ENCODE results near the gene CFAP141.

Gene CFAP141

DNA sequence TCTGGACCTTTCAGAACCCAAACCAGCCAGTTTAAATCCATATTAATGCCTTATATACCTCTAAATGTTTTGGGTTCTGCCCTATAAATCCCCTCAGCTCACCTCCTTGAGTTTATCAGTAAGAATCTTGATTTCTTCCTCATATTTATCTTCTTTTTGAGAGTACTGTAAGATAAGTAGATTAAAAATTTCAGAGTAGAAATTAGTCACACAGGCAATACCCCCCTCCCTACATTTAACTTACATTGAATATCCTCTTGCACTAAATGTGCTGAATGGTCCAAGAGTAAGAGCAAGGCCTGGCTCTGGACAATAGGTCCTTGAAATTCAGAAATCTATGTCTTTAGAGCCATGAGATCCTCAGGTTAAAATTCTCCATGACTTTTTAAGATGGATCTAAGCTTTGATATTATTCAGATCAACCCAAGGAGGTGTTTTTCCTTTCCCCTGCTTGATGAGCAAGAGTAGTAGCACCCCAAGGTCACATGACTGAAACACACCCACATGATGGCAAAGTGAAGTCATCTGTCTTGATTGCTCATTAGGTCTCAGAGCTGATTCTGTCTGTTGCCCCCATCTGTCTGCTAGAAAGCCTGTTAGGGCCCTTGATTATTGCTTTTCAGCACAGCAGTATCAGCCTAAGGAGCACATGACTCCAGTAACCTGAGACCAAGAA is 35.4 kb downstream of the CFAP141 start:
- FAIRE-seq = peak; percentile 17

DNA sequence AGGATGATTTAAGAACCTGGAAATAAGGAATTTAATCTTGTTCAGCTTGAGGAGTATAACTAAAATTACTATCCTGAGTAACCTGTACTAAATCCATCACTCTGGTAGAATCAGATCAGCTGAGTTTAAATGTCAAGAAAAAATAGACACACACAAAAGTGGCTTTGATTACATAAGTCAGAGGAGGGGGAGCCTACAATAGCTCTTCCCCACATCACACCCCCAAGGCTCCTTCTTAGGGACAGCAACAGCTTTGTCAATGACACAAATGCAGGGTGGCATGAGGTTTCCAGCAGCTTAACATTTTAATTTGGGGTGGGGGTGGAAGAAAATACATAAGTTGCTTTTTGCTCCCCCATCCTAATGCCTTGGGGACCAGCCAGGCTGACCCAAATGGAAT is 38.7 kb downstream of the CFAP141 start:
- FAIRE-seq = no peak

DNA sequence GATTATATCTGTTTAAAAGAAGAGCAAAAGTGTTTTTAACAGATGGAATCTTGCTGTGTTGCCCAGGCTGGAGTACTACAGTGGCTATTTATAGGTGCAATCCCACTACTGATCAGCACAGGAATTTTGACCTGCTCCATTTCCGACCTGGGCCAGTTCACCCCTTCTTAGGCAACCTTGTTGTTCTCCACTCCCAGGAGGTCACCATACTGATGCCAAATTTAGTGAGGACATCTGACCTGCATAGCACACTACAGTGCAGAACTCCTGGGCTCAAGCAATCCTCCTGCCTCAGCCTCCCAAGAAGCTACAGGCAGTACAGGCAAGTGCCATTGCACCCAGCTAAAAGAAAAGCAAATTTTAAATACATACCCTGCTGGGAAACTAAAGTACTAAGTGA is 39.9 kb downstream of the CFAP141 start:
- no peak for FAIRE-seq

DNA sequence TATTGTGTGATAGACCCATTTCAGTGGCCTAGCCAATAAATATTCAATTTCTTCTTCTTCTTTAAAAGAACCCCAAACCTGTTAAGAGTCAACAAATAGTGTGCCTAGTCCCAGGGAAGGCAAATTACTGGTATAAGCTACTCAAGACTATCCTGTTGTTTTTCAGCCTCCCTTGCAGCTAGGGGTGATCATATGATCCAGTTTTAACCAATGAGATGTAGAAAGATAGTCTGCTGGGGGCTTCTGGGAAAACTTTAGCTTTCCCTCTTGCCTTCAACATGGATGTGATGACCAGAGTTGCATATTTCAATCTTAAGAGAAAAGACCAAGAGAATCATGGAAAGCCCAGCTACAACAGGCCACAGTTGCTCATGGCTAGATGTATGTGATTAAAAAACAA is 46.6 kb downstream of the CFAP141 start:
- no peak for FAIRE-seq

DNA sequence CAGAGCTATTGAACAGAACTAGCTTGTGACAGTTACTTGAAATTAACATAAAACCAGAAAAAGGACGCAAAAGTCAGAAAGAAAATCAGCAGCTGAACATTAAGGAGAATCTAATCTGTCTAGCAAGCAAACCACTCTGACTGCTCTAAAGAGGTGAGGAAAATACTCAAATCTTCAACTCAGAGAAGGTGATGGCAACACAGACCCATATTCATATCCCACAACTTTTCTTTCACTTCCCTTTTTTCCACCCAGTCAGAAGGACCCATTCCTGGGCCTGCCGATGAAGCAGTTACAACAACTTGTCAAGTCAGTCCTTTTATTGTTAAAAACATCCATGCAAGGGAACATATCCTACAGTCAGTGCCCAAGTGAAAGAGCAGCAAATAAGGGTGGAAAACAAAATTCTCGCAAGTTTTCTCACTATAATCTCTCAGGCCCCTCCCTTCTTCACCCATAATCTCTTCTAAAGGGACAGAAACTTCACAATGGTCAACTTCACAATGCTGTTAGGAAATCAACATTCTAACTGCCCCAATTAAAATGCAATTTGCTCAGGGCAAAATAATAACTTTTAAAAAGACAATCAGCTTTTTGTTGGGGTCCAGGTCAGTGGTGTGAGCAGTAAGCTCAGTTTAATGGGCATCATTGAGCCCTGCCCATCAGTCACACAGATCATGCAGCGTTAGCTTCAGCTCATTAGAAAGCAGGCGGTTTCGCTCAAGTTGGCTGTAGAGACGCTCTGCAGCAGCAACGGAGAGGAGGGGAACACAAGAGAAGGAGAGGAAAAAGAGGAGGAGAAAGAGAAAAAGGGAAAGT is 47.6 kb downstream of the CFAP141 start:
- no peak for FAIRE-seq

DNA sequence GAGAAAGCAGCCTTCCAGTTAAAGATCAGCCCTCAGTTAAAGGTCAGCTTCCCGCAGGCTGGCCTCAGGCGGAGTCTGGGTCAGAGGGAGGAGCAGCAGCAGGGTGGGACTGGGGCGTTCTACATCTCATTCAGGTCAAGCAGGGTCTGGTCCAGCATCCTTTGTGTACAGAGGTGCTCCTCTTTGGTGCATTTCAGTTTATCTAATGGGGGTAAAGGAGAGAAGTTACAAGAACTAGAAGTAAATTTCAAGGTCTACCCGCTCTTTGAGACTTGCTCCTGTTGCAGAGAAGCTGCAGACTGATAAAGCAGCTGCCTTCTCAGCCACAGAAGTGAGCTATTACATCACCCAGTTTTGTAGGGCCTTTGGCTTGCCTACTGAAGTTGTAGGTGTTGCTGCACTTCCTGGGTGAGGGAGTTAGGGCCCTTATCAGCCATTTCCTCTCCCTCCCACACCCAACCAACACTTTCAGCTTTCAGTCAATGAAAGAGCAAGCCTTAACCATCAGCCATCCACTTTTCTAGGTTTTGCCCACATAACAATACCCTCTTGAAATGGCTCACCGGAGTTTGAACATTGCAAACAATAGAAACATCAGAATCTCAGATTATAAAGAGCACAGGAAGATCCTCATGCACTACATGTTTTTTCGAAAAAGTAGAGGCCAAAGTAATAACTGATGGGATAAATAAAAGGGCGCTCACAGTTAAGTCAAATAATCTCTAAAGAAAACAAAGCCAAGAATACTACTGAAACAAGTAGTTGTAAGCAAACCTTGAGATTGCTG is 48.4 kb downstream of the CFAP141 start:
- no peak for FAIRE-seq

DNA sequence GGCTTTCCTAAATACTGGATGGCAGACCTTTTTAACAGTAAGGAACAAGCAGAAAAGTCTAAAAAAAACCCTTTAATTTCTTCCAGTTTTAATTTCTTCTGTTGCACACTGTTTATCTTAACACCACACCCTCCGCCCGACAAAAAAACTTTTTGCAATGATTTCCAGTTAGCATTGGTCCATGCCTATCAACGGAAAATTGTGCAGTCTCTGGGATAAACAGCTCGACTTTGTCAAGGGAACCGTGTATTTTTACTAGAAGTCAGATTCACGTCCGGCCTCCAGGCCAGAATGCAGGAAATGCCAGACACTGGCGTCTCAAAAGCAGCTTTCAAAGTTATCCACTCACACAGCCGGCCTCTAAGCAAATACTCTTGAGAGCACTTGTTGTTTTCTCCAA is 50.9 kb downstream of the CFAP141 start:
- FAIRE-seq = no peak

DNA sequence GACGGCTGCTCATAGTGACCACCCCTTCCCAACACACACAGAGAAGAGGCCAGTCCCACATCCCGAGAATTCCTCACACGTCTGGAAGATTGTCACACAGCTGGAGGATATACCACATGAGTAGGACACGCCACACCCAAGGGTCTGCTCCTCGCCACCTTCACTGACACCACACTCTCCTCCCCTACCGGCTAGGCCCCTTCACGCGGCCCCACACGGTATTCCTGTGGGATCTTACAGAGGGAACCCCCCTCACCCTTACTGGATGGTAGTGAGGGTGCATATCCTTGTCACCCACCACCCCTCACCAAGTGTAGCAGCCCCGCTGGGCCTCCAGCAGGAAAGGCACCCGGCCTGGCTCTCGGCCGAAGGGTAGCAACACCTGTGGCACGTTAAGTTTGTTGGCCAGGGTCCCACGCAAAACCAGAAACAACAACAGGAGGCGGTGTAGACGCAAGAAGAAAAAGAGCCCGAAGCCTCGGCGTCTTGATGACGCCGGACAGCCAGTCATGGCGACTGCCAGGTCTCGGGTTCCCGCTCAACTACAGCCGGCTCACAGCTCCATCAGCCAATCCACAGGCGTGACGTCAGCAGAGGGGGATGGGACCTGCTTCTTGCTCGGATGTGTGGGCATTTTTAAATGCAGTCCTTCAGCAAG is 51.5 kb downstream of the CFAP141 start, which contains the start of gene NUP210L:
TSS of gene NUP210L (minus strand) at position 540 of the 658 bp plus-strand sequence.
- FAIRE-seq = no peak

DNA sequence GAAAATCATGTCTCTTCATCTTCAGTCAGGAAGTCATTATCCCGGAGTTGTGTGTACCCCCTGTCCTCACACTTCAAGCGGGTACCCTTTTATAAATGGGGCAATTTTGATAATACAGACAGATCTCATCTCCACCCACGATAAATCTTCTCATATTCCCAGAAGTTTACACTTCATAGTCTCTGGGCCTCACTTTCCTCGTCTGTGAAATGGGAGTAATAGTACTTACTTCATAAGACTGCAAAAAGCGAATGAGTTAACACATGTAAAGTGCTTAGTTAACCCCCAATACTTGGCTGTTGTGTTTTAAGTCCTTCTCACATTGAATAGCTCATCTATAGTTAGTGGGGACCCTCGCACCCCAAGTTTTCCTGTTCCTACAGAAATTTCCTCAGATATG is 52.1 kb downstream of the CFAP141 start:
- FAIRE-seq = no peak

DNA sequence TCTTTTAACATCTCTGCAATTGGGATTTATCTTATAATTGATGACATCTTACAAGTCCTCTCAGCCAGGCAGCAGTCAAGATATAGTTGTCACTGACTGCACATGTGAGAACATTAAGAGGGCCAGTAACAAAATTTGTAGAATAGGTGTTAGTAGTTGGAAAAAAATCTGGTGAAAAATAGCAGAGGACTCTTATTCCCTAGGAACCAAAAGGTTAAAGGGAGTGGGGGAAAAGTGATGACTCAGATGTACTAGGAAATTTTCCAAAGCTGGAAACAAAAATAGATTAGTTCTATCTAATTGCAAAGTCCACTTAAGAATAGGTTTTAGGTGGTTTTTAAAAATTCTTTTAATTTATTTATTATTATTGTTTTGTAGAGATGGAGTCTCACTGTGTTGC is 54.8 kb downstream of the CFAP141 start:
- no peak for FAIRE-seq

Measured in islet of Langerhans (tissue), 1 donor.